GDM1 (cell line): ENCODE results near the gene ROCK1.

Experiments
- DNase-seq: peaks from one replicate; lab custom pipeline; 2025; lab: John Stamatoyannopoulos, UW

Gene ROCK1

GRCh38 chr18:21105936-21106335, 5.7 kb downstream of the ROCK1 start:
- DNase-seq, result no peak

GRCh38 chr18:21101172-21101571, 10.4 kb downstream of the ROCK1 start:
- no peak for DNase-seq

GRCh38 chr18:21100678-21101077, 10.9 kb downstream of the ROCK1 start:
- no peak for DNase-seq

GRCh38 chr18:21100146-21100545, 11.5 kb downstream of the ROCK1 start:
- no peak for DNase-seq

GRCh38 chr18:21099442-21099841, 12.2 kb downstream of the ROCK1 start:
- no peak for DNase-seq

GRCh38 chr18:21096760-21097159, 14.9 kb downstream of the ROCK1 start:
- no peak for DNase-seq

- DNase-seq, result no peak
Measured at GRCh38 chr18:21093133-21093532, 18.5 kb downstream of the ROCK1 start.

- no peak for DNase-seq
Measured at GRCh38 chr18:21090680-21091079, 20.9 kb downstream of the ROCK1 start.

- DNase-seq, result no peak
Measured at GRCh38 chr18:21085579-21086166, 25.9 kb downstream of the ROCK1 start.

- no peak for DNase-seq
Measured at GRCh38 chr18:21084511-21085078, 27.0 kb downstream of the ROCK1 start.

GRCh38 chr18:21083017-21083416, 28.6 kb downstream of the ROCK1 start:
- DNase-seq, result no peak

- no peak for DNase-seq
Measured at GRCh38 chr18:21081426-21081825, 30.2 kb downstream of the ROCK1 start.

- DNase-seq, result no peak
Measured at GRCh38 chr18:21080576-21080975, 31.0 kb downstream of the ROCK1 start.

GRCh38 chr18:21074336-21075323, 37.0 kb downstream of the ROCK1 start:
- no peak for DNase-seq

GRCh38 chr18:21073180-21073579, 38.4 kb downstream of the ROCK1 start:
- no peak for DNase-seq

GRCh38 chr18:21071071-21071470, 40.5 kb downstream of the ROCK1 start:
- no peak for DNase-seq

- no peak for DNase-seq
Measured at GRCh38 chr18:21069468-21069867, 42.1 kb downstream of the ROCK1 start.

GRCh38 chr18:21064347-21064746, 47.3 kb downstream of the ROCK1 start:
- DNase-seq, result no peak

- no peak for DNase-seq
Measured at GRCh38 chr18:21063011-21063410, 48.6 kb downstream of the ROCK1 start.

GRCh38 chr18:21057112-21057511, 54.5 kb downstream of the ROCK1 start:
- DNase-seq, result no peak

- DNase-seq, result no peak
Measured at GRCh38 chr18:21056545-21056944, 55.1 kb downstream of the ROCK1 start.

- no peak for DNase-seq
Measured at GRCh38 chr18:21054252-21054821, 57.3 kb downstream of the ROCK1 start.

GRCh38 chr18:21053127-21053526, 58.5 kb downstream of the ROCK1 start:
- no peak for DNase-seq
